Motor neuron (in vitro differentiated cells): ENCODE results near the gene PRICKLE1. TPM values are rescaled to one million over a fixed set of nuclear protein-coding genes. Genes with fewer than 3 reads are reported as not detected.
A peak's percentile ranks its signal among the peaks of the same experiment; 100 is the strongest.

Experiments
- ATAC-seq, 8 experiments: fragments of 200-7000 bp; cut with Tn5 transposase; replicated peaks in 6 of 8; 2 replicates each; pipeline ENCODE4 v1.8.0; 2021; ENCODE audit warnings: mild to moderate bottlenecking in 8 of 8, moderate library complexity in 8 of 8
- H3K27ac ChIP-seq, 2 donors: fragments of 250-450 bp; sonication (Bioruptor Pico); 2 replicates each; pipeline ENCODE4 v1.9.0; 2021; ENCODE audit warnings: antibody characterized with exemption in 2 of 2, mild to moderate bottlenecking in 2 of 2, moderate library complexity in 1 of 2
- H3K4me1 ChIP-seq, 2 donors: fragments of 250-450 bp; sonication (Bioruptor Pico); replicated peaks in 1 of 2; 2 replicates each; pipeline ENCODE4 v1.6.1; 2021; ENCODE audit warnings: antibody characterized with exemption in 2 of 2, mild to moderate bottlenecking in 2 of 2, moderate library complexity in 1 of 2
- H3K4me3 ChIP-seq, 5 donors: fragments of 250-450 bp; sonication (Bioruptor Pico); 2 replicates each; pipeline ENCODE4 v1.9.0; 2021; ENCODE audit warnings: antibody characterized with exemption in 5 of 5, mild to moderate bottlenecking in 5 of 5, moderate library complexity in 4 of 5
- whole genome bisulfite sequencing, 10 experiments: fragments of 450-650 bp; shearing (Covaris generic); methylation state at CpG; one replicate each; pipeline ENCODE4 v1.0.0; 2022; 5-methylcytosine and 5-hydroxymethylcytosine counted together
- in situ Hi-C, 9 experiments: fragments of 400-800 bp; cut with MboI; loops; one replicate each; pipeline ENCODE4 v1.15.0; 2021; ENCODE audit warnings: low sequenced_read_pairs in 9 of 9, low pct_unique_long_range_greater_than_20kb in 2 of 9; ENCODE audit not compliant: unreplicated experiment in 9 of 9
- total RNA-seq, 8 experiments: library from RNA; unstranded; fragments of 300-600 nt; gene quantifications; 2 replicates each; pipeline versions ENCODE4 v1.2.3 to v1.2.4, GENCODE V29; 2022

The PRICKLE1 gene
- total RNA-seq, 8 experiments from 2014 or later: 3.7 to 105 (median 17.2) TPM

- Histone ChIP-seq H3K4me1 (peaks cover 0 to 10% of the 10 kb centered on the region in 2 donors), H3K27ac (no peak overlapping the region), H3K4me3 (no peak overlapping the region)
- in situ Hi-C loops: no loop called here
- ATAC-seq: no peak
- 17 to 93% (median 83%) methylated on average over 3 to 6 of the region's 6 CpGs; no CpG with 5 or more reads in 1 of the 10 experiments for WGBS, 10 experiments
Measured at GRCh38 chr12:42502682-42503081, 86.9 kb downstream of the PRICKLE1 start.

GRCh38 chr12:42498549-42499247, 90.8 kb downstream of the PRICKLE1 start:
- no peak overlapping the region for H3K4me3 ChIP-seq
- WGBS, 10 experiments: 66 to 100% (median 81%) methylated on average over 1 to 3 of the region's 3 CpGs
- ATAC-seq: peak in 1 of 8 experiments; percentile 26
- no peak overlapping the region for H3K27ac ChIP-seq
- H3K4me1 ChIP-seq: no peaks in the 10 kb centered on the region
- in situ Hi-C loops: loop anchor here in 2 of 9 experiments (25.0 kb wide), 1 partner anchor 789 kb away; no protein-coding TSS in a partner anchor

- 80 to 100% methylated on average over 1 to 4 of the region's 4 CpGs; no CpG with 5 or more reads in 8 of the 10 experiments for WGBS, 10 experiments
- no peaks in the 10 kb centered on the region for H3K4me1 ChIP-seq
- no peak for ATAC-seq
- in situ Hi-C loops: loop anchor here in 2 of 9 experiments (25.0 kb wide), 1 partner anchor 790 kb away; no protein-coding TSS in a partner anchor
- H3K4me3 ChIP-seq: no peak overlapping the region
- H3K27ac ChIP-seq: no peak overlapping the region
Measured at GRCh38 chr12:42496886-42497285, 92.7 kb downstream of the PRICKLE1 start.

- ATAC-seq: no peak
- H3K4me1 ChIP-seq: no peaks in the 10 kb centered on the region
- H3K4me3 ChIP-seq: no peak overlapping the region
- no peak overlapping the region for H3K27ac ChIP-seq
- WGBS, 10 experiments: 82 to 100% (median 100%) methylated on average over 1 to 3 of the region's 4 CpGs; no CpG with 5 or more reads in 3 of the 10 experiments
- in situ Hi-C loops: loop anchor here in 2 of 9 experiments (25.0 kb wide), 1 partner anchor 792 kb away; no protein-coding TSS in a partner anchor
Measured at GRCh38 chr12:42495244-42495643, 94.3 kb downstream of the PRICKLE1 start.

GRCh38 chr12:42492267-42492666, 97.3 kb downstream of the PRICKLE1 start:
- in situ Hi-C loops: loop anchor here in 2 of 9 experiments (25.0 kb wide), 1 partner anchor 795 kb away; no protein-coding TSS in a partner anchor
- WGBS, 10 experiments: 18 to 88% (median 52%) methylated on average over 1 of the region's 1 CpG; no CpG with 5 or more reads in 4 of the 10 experiments

GRCh38 chr12:42490261-42490842, 99.2 kb downstream of the PRICKLE1 start:
- ATAC-seq: no peak
- Histone ChIP-seq H3K27ac (no peak overlapping the region), H3K4me3 (no peak overlapping the region), H3K4me1 (peaks cover 0 to 1% of the 10 kb centered on the region in 2 donors)
- WGBS, 10 experiments: 60 to 100% (median 87%) methylated on average over 1 to 5 of the region's 5 CpGs; no CpG with 5 or more reads in 4 of the 10 experiments
- in situ Hi-C loops: loop anchor here in 2 of 9 experiments (25.0 kb wide), 1 partner anchor 797 kb away; no protein-coding TSS in a partner anchor

More at GRCh38 chr12:42492267-42492666, 97.3 kb downstream of the PRICKLE1 start:
- no peak overlapping the region for H3K27ac ChIP-seq
- ATAC-seq: no peak
- H3K4me1 ChIP-seq: no peaks in the 10 kb centered on the region
- no peak overlapping the region for H3K4me3 ChIP-seq

- in situ Hi-C loops: loop anchor here in 2 of 9 experiments (25.0 kb wide), 1 partner anchor 801 kb away; no protein-coding TSS in a partner anchor
- no peak for ATAC-seq
- Histone ChIP-seq H3K4me3 (no peak overlapping the region), H3K27ac (no peak overlapping the region), H3K4me1 (peaks cover 2 to 4% of the 10 kb centered on the region in 2 donors)
- WGBS, 10 experiments: 14 to 75% (median 60%) methylated on average over 1 to 2 of the region's 2 CpGs; no CpG with 5 or more reads in 2 of the 10 experiments
Measured at GRCh38 chr12:42486407-42486806, 103.1 kb downstream of the PRICKLE1 start.

GRCh38 chr12:42485823-42486222, 103.7 kb downstream of the PRICKLE1 start:
- H3K4me1 ChIP-seq: peaks cover 2 to 4% of the 10 kb centered on the region in 2 donors
- in situ Hi-C loops: loop anchor here in 2 of 9 experiments (25.0 kb wide), 1 partner anchor 801 kb away; no protein-coding TSS in a partner anchor
- H3K4me3 ChIP-seq: no peak overlapping the region
- 44 to 100% (median 70%) methylated on average over 1 to 3 of the region's 3 CpGs; no CpG with 5 or more reads in 2 of the 10 experiments for WGBS, 10 experiments
- no peak for ATAC-seq
- no peak overlapping the region for H3K27ac ChIP-seq

- in situ Hi-C loops: loop anchor here in 2 of 9 experiments (25.0 kb wide), 1 partner anchor 802 kb away; no protein-coding TSS in a partner anchor
- WGBS, 10 experiments: 13 to 64% (median 33%) methylated on average over 2 to 3 of the region's 3 CpGs
- no peak overlapping the region for H3K27ac ChIP-seq
Measured at GRCh38 chr12:42484996-42485395, 104.5 kb downstream of the PRICKLE1 start.

GRCh38 chr12:42483521-42483790, 106.1 kb downstream of the PRICKLE1 start:
- in situ Hi-C loops: loop anchor here in 2 of 9 experiments (25.0 kb wide), 1 partner anchor 804 kb away; no protein-coding TSS in a partner anchor
- peaks cover 2 to 4% of the 10 kb centered on the region in 2 donors for H3K4me1 ChIP-seq
- WGBS, 10 experiments: no CpG with 5 or more reads among the region's 30 CpGs
- H3K4me3 ChIP-seq: peak overlapping the region; percentile 61 to 87 (median 67)
- peak; percentile 14 to 51 (median 44) for ATAC-seq
- H3K27ac ChIP-seq: peak overlapping the region; percentile 11 to 65

More at GRCh38 chr12:42484996-42485395, 104.5 kb downstream of the PRICKLE1 start:
- Histone ChIP-seq H3K4me1 (peaks cover 2 to 4% of the 10 kb centered on the region in 2 donors), H3K4me3 (peak overlapping the region in 2 of 5 donors; percentile 64 to 71)
- ATAC-seq: no peak

GRCh38 chr12:42482748-42483520, 106.6 kb downstream of the PRICKLE1 start:
- peak; percentile 59 to 83 (median 80) for ATAC-seq
- H3K4me1 ChIP-seq: peaks cover 2 to 4% of the 10 kb centered on the region in 2 donors
- in situ Hi-C loops: loop anchor here in 2 of 9 experiments (25.0 kb wide), 1 partner anchor 804 kb away; no protein-coding TSS in a partner anchor
- H3K27ac ChIP-seq: peak overlapping the region; percentile 11 to 65
- WGBS, 10 experiments: 0 to 20% (median 0%) methylated on average over 1 to 10 of the region's 83 CpGs; no CpG with 5 or more reads in 3 of the 10 experiments
- peak overlapping the region; percentile 61 to 87 (median 67) for H3K4me3 ChIP-seq

GRCh38 chr12:42482041-42482747, 107.4 kb downstream of the PRICKLE1 start:
- in situ Hi-C loops: loop anchor here in 2 of 9 experiments (25.0 kb wide), 1 partner anchor 805 kb away; no protein-coding TSS in a partner anchor
- Histone ChIP-seq H3K27ac (no peak overlapping the region), H3K4me3 (peak overlapping the region; percentile 61 to 87 (median 67)), H3K4me1 (peaks cover 2 to 4% of the 10 kb centered on the region in 2 donors)
- ATAC-seq: peak in 2 of 8 experiments; percentile 1 to 2
- 0 to 46% (median 30%) methylated on average over 2 to 18 of the region's 18 CpGs; no CpG with 5 or more reads in 2 of the 10 experiments for WGBS, 10 experiments
